ENCODE results near the gene SELPLG. TPM values are rescaled to one million over a fixed set of nuclear protein-coding genes. Genes with fewer than 3 reads are reported as not detected.

Gene SELPLG
- total and polyA plus RNA-seq, 3 experiments from 2014 or later: 37.0 to 760 (median 37.7) TPM

GRCh38 chr12:108598553-108599250 lies 35.0 kb downstream of the SELPLG start:
- Mint-ChIP-seq H3K4me1 (no peaks in the 10 kb centered on the region), H3K27me3 (no peaks in the 10 kb centered on the region), H3K4me3 (no peak overlapping the region), H3K36me3 (no peaks in the 10 kb centered on the region), H3K9me3 (no peaks in the 10 kb centered on the region), H3K27ac (peak overlapping the region in 2 of 8 donors; percentile 5 to 96)
- H3K36me3 ChIP-seq (ENCODE audit: insufficient read depth, low read length): no peaks in the 10 kb centered on the region
- ChIA-PET POLR2A (no interaction called here), CTCF (interaction anchor here (1.1 kb wide), 1 partner anchor 19 kb away, joined by 4 read pairs; no protein-coding TSS in a partner anchor)
- H3K9me3 ChIP-seq (ENCODE audit: low read length): no peaks in the 10 kb centered on the region
- H3K27me3 ChIP-seq (ENCODE audit: insufficient read depth, low read length, poor library complexity, severe bottlenecking): no peaks in the 10 kb centered on the region
- no peak overlapping the region for H3K4me3 ChIP-seq (ENCODE audit: low read length)
- no peaks in the 10 kb centered on the region for H3K4me1 ChIP-seq (ENCODE audit: insufficient read depth, low read length)
- H3K27ac ChIP-seq (ENCODE audit: low read depth, low read length): no peak overlapping the region
- no peak for DNase-seq

GRCh38 chr12:108597559-108598471 lies 35.9 kb downstream of the SELPLG start, which contains the start of gene TMEM119:
Gene TMEM119 (minus strand): TSS chr12:108598084. CDS start chr12:108592383, 5,701 bp downstream.
- Histone ChIP-seq H3K9me3 (ENCODE audit: low read length) (no peaks in the 10 kb centered on the region), H3K27ac (ENCODE audit: low read depth, low read length) (no peak within 1 kb of the TSS), H3K4me3 (ENCODE audit: low read length) (no peak within 1 kb of the TSS), H3K27me3 (ENCODE audit: insufficient read depth, low read length, poor library complexity, severe bottlenecking) (no peaks in the 10 kb centered on the region), H3K36me3 (ENCODE audit: insufficient read depth, low read length) (no peaks in the 10 kb centered on the region), H3K4me1 (ENCODE audit: insufficient read depth, low read length) (no peaks in the 10 kb centered on the region)
- ChIA-PET CTCF (interaction anchor here (1.1 kb wide), 1 partner anchor 20 kb away, joined by 4 read pairs; no protein-coding TSS in a partner anchor), POLR2A (no interaction called here)
- Mint-ChIP-seq H3K27ac (peak within 1 kb of the TSS in 3 of 8 donors; percentile 5 to 96 (median 20)), H3K9me3 (no peaks in the 10 kb centered on the region), H3K27me3 (no peaks in the 10 kb centered on the region), H3K4me1 (no peaks in the 10 kb centered on the region), H3K4me3 (no peak within 1 kb of the TSS), H3K36me3 (no peaks in the 10 kb centered on the region)
- DNase-seq: no peak

GRCh38 chr12:108596854-108597558 lies 36.7 kb downstream of the SELPLG start:
- H3K4me3 ChIP-seq (ENCODE audit: low read length): no peak overlapping the region
- no peak overlapping the region for H3K27ac ChIP-seq (ENCODE audit: low read depth, low read length)
- no peaks in the 10 kb centered on the region for H3K9me3 ChIP-seq (ENCODE audit: low read length)
- no peaks in the 10 kb centered on the region for H3K27me3 ChIP-seq (ENCODE audit: insufficient read depth, low read length, poor library complexity, severe bottlenecking)
- H3K4me3 Mint-ChIP-seq: no peak overlapping the region
- H3K4me1 ChIP-seq (ENCODE audit: insufficient read depth, low read length): no peaks in the 10 kb centered on the region
- H3K36me3 Mint-ChIP-seq: no peaks in the 10 kb centered on the region
- H3K27ac Mint-ChIP-seq: peak overlapping the region in 1 of 8 donors; percentile 20
- H3K4me1 Mint-ChIP-seq: no peaks in the 10 kb centered on the region
- no peak for DNase-seq
- ChIA-PET CTCF (interaction anchor here (1.6 kb wide), 1 partner anchor 10 kb away, joined by 3 read pairs; no protein-coding TSS in a partner anchor), POLR2A (no interaction called here)
- H3K9me3 Mint-ChIP-seq: no peaks in the 10 kb centered on the region
- H3K36me3 ChIP-seq (ENCODE audit: insufficient read depth, low read length): no peaks in the 10 kb centered on the region
- H3K27me3 Mint-ChIP-seq: no peaks in the 10 kb centered on the region

- Mint-ChIP-seq H3K4me1 (no peaks in the 10 kb centered on the region), H3K4me3 (no peak overlapping the region), H3K36me3 (no peaks in the 10 kb centered on the region), H3K9me3 (no peaks in the 10 kb centered on the region), H3K27me3 (no peaks in the 10 kb centered on the region), H3K27ac (no peak overlapping the region)
- ChIA-PET POLR2A (no interaction called here), CTCF (interaction anchor here (1.2 to 1.6 kb wide), 2 partner anchors 9 to 22 kb away, joined by 3 to 4 read pairs; no protein-coding TSS in a partner anchor)
- no peaks in the 10 kb centered on the region for H3K4me1 ChIP-seq (ENCODE audit: insufficient read depth, low read length)
- H3K4me3 ChIP-seq (ENCODE audit: low read length): no peak overlapping the region
- DNase-seq: no peak
- H3K27me3 ChIP-seq (ENCODE audit: insufficient read depth, low read length, poor library complexity, severe bottlenecking): no peaks in the 10 kb centered on the region
- H3K27ac ChIP-seq (ENCODE audit: low read depth, low read length): no peak overlapping the region
- no peaks in the 10 kb centered on the region for H3K36me3 ChIP-seq (ENCODE audit: insufficient read depth, low read length)
- no peaks in the 10 kb centered on the region for H3K9me3 ChIP-seq (ENCODE audit: low read length)
Measured at GRCh38 chr12:108595711-108596647, 37.7 kb downstream of the SELPLG start.

- Mint-ChIP-seq H3K36me3 (no peaks in the 10 kb centered on the region), H3K4me3 (no peak overlapping the region), H3K27ac (no peak overlapping the region), H3K27me3 (no peaks in the 10 kb centered on the region), H3K4me1 (no peaks in the 10 kb centered on the region), H3K9me3 (no peaks in the 10 kb centered on the region)
- Histone ChIP-seq H3K4me1 (ENCODE audit: insufficient read depth, low read length) (no peaks in the 10 kb centered on the region), H3K9me3 (ENCODE audit: low read length) (no peaks in the 10 kb centered on the region), H3K27ac (ENCODE audit: low read depth, low read length) (no peak overlapping the region), H3K4me3 (ENCODE audit: low read length) (no peak overlapping the region), H3K27me3 (ENCODE audit: insufficient read depth, low read length, poor library complexity, severe bottlenecking) (no peaks in the 10 kb centered on the region), H3K36me3 (ENCODE audit: insufficient read depth, low read length) (no peaks in the 10 kb centered on the region)
- CTCF ChIA-PET: interaction anchor here (1.2 to 1.6 kb wide), 2 partner anchors 8 to 23 kb away, joined by 3 to 4 read pairs; no protein-coding TSS in a partner anchor
- peak in 1 of 5 donors; percentile 8 for DNase-seq
- POLR2A ChIA-PET: interaction anchor here (0.8 kb wide), 1 partner anchor 549 kb away, joined by 9 read pairs; no protein-coding TSS in a partner anchor
Measured at GRCh38 chr12:108594960-108595710, 38.6 kb downstream of the SELPLG start.

GRCh38 chr12:108594323-108594903 lies 39.3 kb downstream of the SELPLG start:
- no peaks in the 10 kb centered on the region for H3K9me3 ChIP-seq (ENCODE audit: low read length)
- Mint-ChIP-seq H3K4me1 (no peaks in the 10 kb centered on the region), H3K27me3 (no peaks in the 10 kb centered on the region), H3K36me3 (no peaks in the 10 kb centered on the region), H3K4me3 (no peak overlapping the region), H3K27ac (no peak overlapping the region), H3K9me3 (no peaks in the 10 kb centered on the region)
- no peak overlapping the region for H3K27ac ChIP-seq (ENCODE audit: low read depth, low read length)
- H3K36me3 ChIP-seq (ENCODE audit: insufficient read depth, low read length): no peaks in the 10 kb centered on the region
- ChIA-PET CTCF (no interaction called here), POLR2A (interaction anchor here (0.8 kb wide), 1 partner anchor 549 kb away, joined by 9 read pairs; no protein-coding TSS in a partner anchor)
- no peaks in the 10 kb centered on the region for H3K27me3 ChIP-seq (ENCODE audit: insufficient read depth, low read length, poor library complexity, severe bottlenecking)
- no peak overlapping the region for H3K4me3 ChIP-seq (ENCODE audit: low read length)
- peak in 1 of 5 donors; percentile 26 for DNase-seq
- no peaks in the 10 kb centered on the region for H3K4me1 ChIP-seq (ENCODE audit: insufficient read depth, low read length)

Measured in CD8-positive, alpha-beta memory T cell (primary cell).